Bone marrow (tissue), 2 donors: ENCODE data around the gene VGLL3.
"Not testable (repeated sequence)": the region's sequence is repeated elsewhere in the genome, so short reads cannot be mapped to it uniquely, and the experiment has no call there.

Source experiments
- DNase-seq, 2 donors: peaks; one replicate each; lab custom pipeline; 2025; lab: John Stamatoyannopoulos, UW

The VGLL3 gene

GRCh38 chr3:86990734-86991481 is at the start of gene VGLL3:
Gene VGLL3 (minus strand): TSS chr3:86991149. CDS start chr3:86990743, 406 bp downstream.
- DNase-seq, result no peak

GRCh38 chr3:87037652-87038051 is 46.7 kb upstream of the VGLL3 start:
- DNase-seq, result no peak

- no peak for DNase-seq
These were observed 45.7 kb upstream of the VGLL3 start for GRCh38 chr3:87036671-87037070.

GRCh38 chr3:87035339-87035738 is 44.4 kb upstream of the VGLL3 start:
- DNase-seq, result no peak

GRCh38 chr3:87033205-87033604 is 42.3 kb upstream of the VGLL3 start:
- no peak for DNase-seq

GRCh38 chr3:87025661-87026645 is 35.0 kb upstream of the VGLL3 start:
- DNase-seq, result no peak

GRCh38 chr3:87017370-87017769 is 26.4 kb upstream of the VGLL3 start:
- DNase-seq, result not testable (repeated sequence)

- DNase-seq, result no peak
These were observed 18.3 kb upstream of the VGLL3 start for GRCh38 chr3:87009271-87009670.

- no peak for DNase-seq
These were observed 16.0 kb upstream of the VGLL3 start for GRCh38 chr3:87006844-87007439.

- DNase-seq, result no peak
These were observed 13.9 kb upstream of the VGLL3 start for GRCh38 chr3:87004883-87005282.

GRCh38 chr3:87002346-87002745 is 11.4 kb upstream of the VGLL3 start:
- DNase-seq, result no peak

- no peak for DNase-seq
These were observed 10.6 kb upstream of the VGLL3 start for GRCh38 chr3:87001473-87002098.

- DNase-seq, result no peak
These were observed 10.0 kb upstream of the VGLL3 start for GRCh38 chr3:87000940-87001339.

- DNase-seq, result no peak
These were observed 7.6 kb upstream of the VGLL3 start for GRCh38 chr3:86998569-86998968.

GRCh38 chr3:86996261-86996955 is 5.5 kb upstream of the VGLL3 start:
- no peak for DNase-seq

- DNase-seq, result no peak
These were observed 4.6 kb upstream of the VGLL3 start for GRCh38 chr3:86995537-86995936.

- DNase-seq, result no peak
These were observed 2.8 kb upstream of the VGLL3 start for GRCh38 chr3:86993704-86994103.

- no peak for DNase-seq
These were observed 989 bp upstream of the VGLL3 start for GRCh38 chr3:86991840-86992435.

- no peak for DNase-seq
These were observed 500 bp upstream of the VGLL3 start for GRCh38 chr3:86991482-86991815.

- no peak for DNase-seq
These were observed 776 bp downstream of the VGLL3 start for GRCh38 chr3:86990012-86990733.

GRCh38 chr3:86989611-86990010 is 1.3 kb downstream of the VGLL3 start:
- no peak for DNase-seq
